HEK293T (cell line): Measurements from ENCODE around the gene PSMB7.

Source experiments
- ARNT ChIP-seq: fragments of 450-650 bp; IDR thresholded peaks from 2 replicates; pipeline ENCODE4 v1.6.1; 2017; ENCODE audit warnings: mild to moderate bottlenecking
- BHLHE40 ChIP-seq: fragments of 450-650 bp; IDR thresholded peaks from 2 replicates; pipeline ENCODE4 v1.6.1; 2016; ENCODE audit warnings: mild to moderate bottlenecking, moderate library complexity, borderline replicate concordance
- ELF4 ChIP-seq: fragments of 450-650 bp; IDR thresholded peaks from 2 replicates; pipeline ENCODE4 v1.6.1; 2017; ENCODE audit warnings: antibody characterized with exemption
- FOXK2 ChIP-seq: fragments of 450-650 bp; IDR thresholded peaks from 2 replicates; pipeline ENCODE4 v1.6.1; 2016; ENCODE audit warnings: mild to moderate bottlenecking
- FOXM1 ChIP-seq: fragments of 450-650 bp; IDR thresholded peaks from 2 replicates; pipeline ENCODE4 v1.6.1; 2017; ENCODE audit warnings: mild to moderate bottlenecking, borderline replicate concordance
- NFRKB ChIP-seq: fragments of 450-650 bp; IDR thresholded peaks from 2 replicates; pipeline ENCODE4 v1.6.1; 2016; ENCODE audit warnings: mild to moderate bottlenecking, moderate library complexity
- SP1 ChIP-seq: fragments of 450-650 bp; IDR thresholded peaks from 2 replicates; pipeline ENCODE4 v1.6.1; 2017
- SUZ12 ChIP-seq: fragments of 450-650 bp; IDR thresholded peaks from 2 replicates; pipeline ENCODE4 v1.6.1; 2016; ENCODE audit warnings: mild to moderate bottlenecking
- TARDBP ChIP-seq: fragments of 450-650 bp; IDR thresholded peaks from 2 replicates; pipeline ENCODE4 v1.6.1; 2016
- ZNF384 ChIP-seq: fragments of 450-650 bp; IDR thresholded peaks from 2 replicates; pipeline ENCODE4 v1.6.1; 2016

DNA sequence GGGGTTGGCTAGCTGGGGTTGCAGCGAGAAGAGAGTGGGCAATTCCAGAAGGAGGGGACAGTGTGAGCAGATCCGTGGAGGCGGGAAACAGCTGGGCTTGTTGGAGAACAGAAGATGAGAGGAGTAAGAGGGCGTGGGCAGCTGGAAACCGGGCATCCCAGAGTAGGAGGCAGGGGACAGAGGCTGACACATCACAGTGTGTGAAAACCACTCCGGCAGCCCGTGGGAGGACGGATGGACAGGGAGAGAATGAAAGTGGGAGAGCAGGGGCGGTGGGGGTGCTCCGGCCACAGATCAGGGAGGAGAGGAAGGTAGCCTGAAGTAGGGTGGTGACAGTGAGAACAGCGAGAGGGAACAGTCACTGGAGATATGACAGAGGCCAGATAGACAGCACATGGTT lies 8.3 kb upstream of the PSMB7 start:
- TF ChIP-seq BHLHE40: no peak
- no peak for TF ChIP-seq ELF4
- TF ChIP-seq ARNT: no peak
- no peak for TF ChIP-seq FOXK2
- no peak for TF ChIP-seq SP1
- TF ChIP-seq ZNF384: no peak
- no peak for TF ChIP-seq FOXM1
- TF ChIP-seq NFRKB: no peak
- no peak for TF ChIP-seq TARDBP
- TF ChIP-seq SUZ12: no peak
